Measurements from ENCODE around the gene MYBPC1. TPM values are rescaled to one million over a fixed set of nuclear protein-coding genes. Genes with fewer than 3 reads are reported as not detected.

Gene MYBPC1
- total and polyA plus RNA-seq, 2 of the 13 experiments (the other 11 are each of a cell fraction or from before 2014, with no cell fraction given), result 0.31 to 0.53 TPM

DNA sequence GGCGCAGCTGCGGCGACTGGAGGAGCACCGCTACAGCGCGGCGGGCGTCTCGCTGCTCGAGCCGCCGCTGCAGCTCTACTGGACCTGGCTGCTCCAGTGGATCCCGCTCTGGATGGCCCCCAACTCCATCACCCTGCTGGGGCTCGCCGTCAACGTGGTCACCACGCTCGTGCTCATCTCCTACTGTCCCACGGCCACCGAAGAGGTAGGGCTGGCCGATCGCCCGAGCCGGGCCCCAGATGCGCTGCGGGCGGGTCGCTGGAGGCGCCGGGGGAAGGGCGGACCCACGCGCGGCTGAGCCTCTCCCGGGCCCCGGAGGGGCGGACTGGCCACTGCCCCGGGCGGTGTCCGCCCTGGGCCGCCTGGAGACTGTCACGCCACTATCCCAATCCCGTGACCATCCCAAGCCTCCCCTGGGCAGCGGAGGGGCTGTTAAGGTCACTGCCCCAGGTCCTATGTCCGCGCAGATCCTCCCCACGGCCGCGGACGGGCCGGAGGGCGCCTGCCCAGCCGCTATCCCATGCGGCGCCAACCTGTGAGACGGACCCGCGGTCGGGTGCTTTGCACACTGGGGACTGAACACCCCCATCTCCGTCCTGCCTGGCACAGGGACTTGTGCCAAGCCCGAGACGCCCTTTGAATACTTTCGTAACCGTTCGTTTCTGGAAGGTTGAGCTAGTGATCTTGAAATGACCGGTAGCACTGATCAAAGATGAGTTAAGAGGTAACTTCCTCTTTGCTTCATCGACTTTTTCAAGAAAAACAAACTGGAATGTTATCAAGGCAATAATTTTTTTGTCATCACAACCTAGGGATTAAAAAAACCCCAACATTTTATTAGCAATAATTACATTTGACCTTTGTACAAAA is 103.4 kb downstream of the MYBPC1 start (continued):
- TF ChIP-seq NCOR1 (IDR thresholded peaks at IDR 0.05; ENCODE audit: borderline replicate concordance, low read length), result no peak
- TF ChIP-seq, protein P1, sequence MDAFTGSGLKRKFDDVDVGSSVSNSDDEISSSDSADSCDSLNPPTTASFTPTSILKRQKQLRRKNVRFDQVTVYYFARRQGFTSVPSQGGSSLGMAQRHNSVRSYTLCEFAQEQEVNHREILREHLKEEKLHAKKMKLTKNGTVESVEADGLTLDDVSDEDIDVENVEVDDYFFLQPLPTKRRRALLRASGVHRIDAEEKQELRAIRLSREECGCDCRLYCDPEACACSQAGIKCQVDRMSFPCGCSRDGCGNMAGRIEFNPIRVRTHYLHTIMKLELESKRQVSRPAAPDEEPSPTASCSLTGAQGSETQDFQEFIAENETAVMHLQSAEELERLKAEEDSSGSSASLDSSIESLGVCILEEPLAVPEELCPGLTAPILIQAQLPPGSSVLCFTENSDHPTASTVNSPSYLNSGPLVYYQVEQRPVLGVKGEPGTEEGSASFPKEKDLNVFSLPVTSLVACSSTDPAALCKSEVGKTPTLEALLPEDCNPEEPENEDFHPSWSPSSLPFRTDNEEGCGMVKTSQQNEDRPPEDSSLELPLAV (CRISPR knock-in tag; conservative IDR thresholded peaks at IDR 0.05; ENCODE audit: low read depth), result 0 out of 2 replicates have a peak, but pooled peaks have one; percentile 53
- TF ChIP-seq SIX1 (CRISPR knock-in tag; IDR thresholded peaks at IDR 0.05; ENCODE audit: borderline replicate concordance), result no peak
- no peak for TF ChIP-seq SRSF4 (IDR thresholded peaks at IDR 0.05; ENCODE audit: low read depth, low read length, poor library complexity, severe bottlenecking)
- peak; percentile 64 for TF ChIP-seq POLR2G (IDR thresholded peaks at IDR 0.05; ENCODE audit: low read depth, low read length)
- TF ChIP-seq TAF1 (CRISPR knock-in tag; IDR thresholded peaks at IDR 0.05), result peak; percentile 59
- 0 out of 2 replicates have a peak, but pooled peaks have one; percentile 14 for TF ChIP-seq ZNF264 (CRISPR knock-in tag; IDR thresholded peaks at IDR 0.05)
- peak in 1 of 2 experiments; percentile 27; a peak in 1 of 4 replicates for TF ChIP-seq EP300 (IDR thresholded peaks at IDR 0.05; ENCODE audit: low read depth in 2 of 2, low read length in 2 of 2)
- TF ChIP-seq EP300 (CRISPR knock-in tag; IDR thresholded peaks at IDR 0.05; ENCODE audit: borderline replicate concordance), result 0 out of 2 replicates have a peak, but pooled peaks have one; percentile 12
- peak; percentile 93 for TF ChIP-seq RBFOX2 (IDR thresholded peaks at IDR 0.05; ENCODE audit: low read depth, low read length)
- 0 out of 2 replicates have a peak, but pooled peaks have one; percentile 66 for TF ChIP-seq ZNF446 (CRISPR knock-in tag; IDR thresholded peaks at IDR 0.05)
- peak; percentile 41; the same call in 1 of the 2 replicates for TF ChIP-seq KDM3A (CRISPR knock-in tag; IDR thresholded peaks at IDR 0.05; ENCODE audit: low read depth)
- peak; percentile 32 for TF ChIP-seq SRSF1 (optimal IDR thresholded peaks at IDR 0.05; ENCODE audit: low read depth, low read length)
- no peak for TF ChIP-seq REXO4 (CRISPR knock-in tag; IDR thresholded peaks at IDR 0.05; ENCODE audit: borderline replicate concordance)
- no peak for TF ChIP-seq PAWR (CRISPR knock-in tag; IDR thresholded peaks at IDR 0.05; ENCODE audit: borderline replicate concordance)
- no peak for TF ChIP-seq FOXK1 (CRISPR knock-in tag; IDR thresholded peaks at IDR 0.05; ENCODE audit: borderline replicate concordance, low read depth)
- peak; percentile 66 for TF ChIP-seq SRY (CRISPR knock-in tag; IDR thresholded peaks at IDR 0.05)
- TF ChIP-seq SP1 (IDR thresholded peaks at IDR 0.05), result no peak
- no peak for TF ChIP-seq SP1 (CRISPR knock-in tag; IDR thresholded peaks at IDR 0.05)
